Measurements from ENCODE around the gene WDR46.
"Not testable (repeated sequence)": the region's sequence is repeated elsewhere in the genome, so short reads cannot be mapped to it uniquely, and the experiment has no call there.

Gene WDR46

DNA sequence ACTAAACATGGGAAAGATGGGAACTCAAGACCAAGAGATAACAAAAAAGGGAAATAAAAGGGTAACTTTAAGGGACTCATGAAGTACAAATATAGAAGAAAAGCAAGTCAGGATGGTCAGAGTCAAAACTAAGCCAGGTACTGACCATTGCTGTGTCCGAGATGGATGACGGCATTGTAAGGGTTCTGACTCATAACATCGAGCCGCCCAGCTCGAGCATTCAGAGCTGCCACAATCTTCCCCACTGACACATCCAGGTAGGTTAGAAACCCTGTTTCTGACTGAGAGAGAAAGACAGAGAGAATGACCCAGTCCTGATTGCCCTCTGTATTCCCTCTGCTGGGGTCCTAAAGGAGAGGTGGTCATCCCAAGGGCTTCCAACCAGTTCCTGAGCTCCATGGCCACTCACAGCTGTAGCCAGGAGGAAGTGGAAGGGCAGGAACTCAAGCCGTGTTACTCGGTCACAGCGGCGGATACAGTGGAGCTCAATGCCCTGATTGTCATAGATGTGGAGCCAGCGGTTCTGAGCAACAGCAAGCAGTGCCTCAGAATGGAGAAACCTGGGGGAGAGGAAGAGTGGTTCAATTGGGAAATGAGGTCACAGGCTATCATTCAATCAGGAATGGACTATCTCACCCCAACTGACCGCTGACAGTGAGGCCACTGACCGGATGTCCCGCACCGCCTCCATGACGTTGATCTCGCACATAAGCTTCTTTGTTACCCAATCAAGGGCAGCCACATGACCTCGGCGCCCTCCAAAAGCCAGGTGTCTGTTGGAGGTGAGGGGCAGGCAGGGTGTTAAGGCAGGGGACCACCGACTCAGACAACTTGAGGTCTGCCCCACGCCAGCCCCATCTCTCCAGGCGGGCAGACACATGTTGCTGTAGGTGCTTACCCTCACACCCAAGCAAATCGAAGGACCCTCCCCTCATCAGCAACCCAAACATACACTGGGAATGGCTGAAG, 1.8 kb downstream of the WDR46 start:
- DNase-seq, result no peak

DNA sequence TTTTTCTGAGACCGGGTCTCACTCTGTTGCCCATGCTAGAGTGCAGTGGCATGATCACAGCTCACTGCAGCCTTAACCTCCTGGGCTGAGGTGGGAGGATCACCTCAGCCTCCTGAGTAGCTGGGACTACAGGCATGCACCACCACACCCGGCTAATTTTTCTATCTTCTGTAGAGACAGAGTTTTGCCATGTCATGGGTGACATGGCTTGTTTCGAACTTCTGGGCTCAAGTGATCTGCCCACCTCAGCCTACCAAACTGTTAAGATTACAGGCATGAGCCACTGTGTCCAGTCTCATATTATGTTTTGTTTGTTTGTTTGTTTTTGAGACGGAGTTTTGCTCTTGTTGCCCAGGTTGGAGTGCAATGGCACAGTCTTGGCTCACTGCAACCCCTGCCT, 3.8 kb downstream of the WDR46 start:
- DNase-seq, result not testable (repeated sequence)

DNA sequence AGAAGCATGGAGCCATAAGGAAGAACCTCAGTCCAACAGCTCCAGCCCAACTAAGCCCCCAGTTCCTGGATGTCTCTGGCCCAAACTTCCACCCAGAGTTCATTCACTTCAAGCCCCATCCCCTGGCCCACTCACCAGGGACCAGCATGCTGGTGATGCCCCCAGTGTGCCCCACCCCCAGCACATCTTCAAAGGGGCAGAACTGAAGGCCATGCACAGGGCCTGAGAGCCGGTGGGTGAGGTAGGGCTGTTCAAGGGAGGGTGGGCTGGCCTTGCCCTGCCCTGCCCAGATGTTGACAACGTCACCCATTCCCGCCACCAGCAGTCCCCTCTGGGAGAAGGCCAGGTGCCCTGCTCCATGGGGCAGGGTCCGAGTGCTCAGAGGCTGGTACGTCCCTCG, 8.5 kb downstream of the WDR46 start:
- no peak for DNase-seq

DNA sequence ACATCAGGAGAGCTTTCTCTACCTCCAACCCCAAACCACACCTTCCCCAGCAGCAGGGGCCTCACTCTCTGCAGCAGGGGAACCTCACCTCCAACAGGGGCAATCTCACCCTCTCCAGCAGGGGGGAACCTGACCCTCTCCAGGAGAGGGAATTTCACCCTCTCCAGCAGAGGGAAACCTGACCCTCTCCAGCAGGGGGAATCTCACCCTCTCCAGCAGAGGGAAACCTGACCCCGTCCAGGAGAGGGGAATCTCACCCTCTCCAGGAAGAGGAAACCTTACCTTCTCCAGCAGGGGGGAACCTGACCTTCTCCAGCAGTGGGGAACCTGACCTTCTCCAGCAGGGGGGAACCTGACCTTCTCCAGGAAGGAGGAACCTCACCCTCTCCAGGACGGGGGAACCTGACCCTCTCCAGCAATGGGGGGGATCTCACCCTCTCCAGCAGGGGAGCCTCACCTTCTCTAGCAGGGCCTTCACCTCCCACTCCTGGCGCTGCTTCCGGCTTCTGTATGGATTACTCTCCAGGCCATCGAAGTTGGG, 9.0 kb downstream of the WDR46 start:
- DNase-seq, result peak; percentile 83

GRCh38 chr6:33279257-33279695, 9.8 kb downstream of the WDR46 start:
- DNase-seq, result no peak

GRCh38 chr6:33278810-33279209, 10.2 kb downstream of the WDR46 start:
- DNase-seq, result no peak

DNA sequence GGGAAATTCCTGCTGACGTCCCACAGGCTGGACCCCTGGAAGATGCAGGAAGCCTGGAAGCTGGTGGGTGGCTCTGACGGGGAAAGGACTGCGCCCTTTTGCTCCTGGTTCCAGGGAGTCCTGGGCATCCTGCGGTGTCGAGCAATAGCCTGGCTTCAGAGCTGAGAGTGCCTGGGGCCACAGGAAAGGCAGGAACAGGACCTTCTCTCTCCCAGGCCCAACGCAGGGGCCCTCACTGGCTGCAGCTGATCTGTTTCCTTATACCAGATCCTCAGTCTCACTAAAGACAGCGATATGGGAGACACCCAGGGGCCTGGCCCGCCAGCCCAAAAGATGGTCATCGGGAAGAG, 10.7 kb downstream of the WDR46 start:
- no peak for DNase-seq

GRCh38 chr6:33277663-33278391, 11.2 kb downstream of the WDR46 start:
- DNase-seq, result peak; percentile 58

DNA sequence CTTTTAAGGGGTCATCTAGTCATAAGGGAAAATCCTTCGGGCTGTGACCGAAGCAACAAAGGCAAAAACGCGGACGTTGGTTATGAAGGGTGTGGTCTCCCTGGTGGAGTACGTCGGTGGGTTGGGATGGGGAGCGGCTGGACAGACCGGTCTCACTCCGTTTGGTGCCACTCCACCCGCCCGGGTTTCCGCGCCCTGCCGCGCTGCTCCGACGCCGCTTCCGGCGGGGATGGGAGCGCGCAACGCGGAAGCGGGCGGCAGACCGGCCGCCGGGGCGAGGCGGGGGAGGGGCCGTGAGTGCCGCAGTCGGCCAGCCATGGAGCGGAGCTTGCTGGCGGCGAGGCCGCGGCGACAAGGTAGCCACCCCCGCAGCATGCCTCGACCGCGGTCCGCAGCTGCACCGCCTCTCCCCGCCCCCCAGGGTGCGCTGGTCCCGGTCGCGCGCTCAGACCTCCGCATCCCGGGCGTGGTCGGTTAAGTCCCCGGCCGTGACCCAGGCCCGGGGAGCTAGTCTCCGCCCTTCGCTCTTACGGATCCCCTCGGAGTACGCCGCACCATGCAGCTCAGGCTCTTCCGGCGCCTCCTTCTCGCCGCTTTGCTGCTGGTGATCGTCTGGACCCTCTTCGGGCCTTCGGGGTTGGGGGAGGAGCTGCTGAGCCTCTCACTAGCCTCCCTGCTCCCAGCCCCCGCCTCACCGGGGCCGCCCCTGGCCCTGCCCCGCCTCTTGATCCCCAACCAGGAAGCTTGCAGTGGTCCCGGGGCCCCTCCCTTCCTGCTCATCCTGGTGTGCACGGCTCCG, 12.0 kb downstream of the WDR46 start, which contains the start of gene B3GALT4:
Gene B3GALT4, plus strand, starts transcription at position 260 of the 799 bp plus-strand sequence. Its CDS starts 297 bp downstream, at position 557.
- peak; percentile 93 for DNase-seq

DNA sequence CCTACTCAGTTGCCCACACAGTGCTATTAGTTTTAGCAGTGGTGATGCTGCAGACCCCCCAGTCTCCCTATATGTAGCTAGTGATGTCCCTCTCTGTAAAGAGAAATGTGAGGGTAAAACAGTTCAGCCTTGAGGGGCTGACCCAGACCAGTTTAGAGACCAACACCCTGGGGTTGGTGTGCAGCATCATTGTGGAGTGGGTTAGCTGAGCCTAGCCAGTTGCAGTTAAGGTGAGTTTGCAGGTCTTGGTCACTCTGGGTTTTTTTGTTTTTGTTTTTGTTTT, 12.5 kb downstream of the WDR46 start:
- DNase-seq, result no peak

DNA sequence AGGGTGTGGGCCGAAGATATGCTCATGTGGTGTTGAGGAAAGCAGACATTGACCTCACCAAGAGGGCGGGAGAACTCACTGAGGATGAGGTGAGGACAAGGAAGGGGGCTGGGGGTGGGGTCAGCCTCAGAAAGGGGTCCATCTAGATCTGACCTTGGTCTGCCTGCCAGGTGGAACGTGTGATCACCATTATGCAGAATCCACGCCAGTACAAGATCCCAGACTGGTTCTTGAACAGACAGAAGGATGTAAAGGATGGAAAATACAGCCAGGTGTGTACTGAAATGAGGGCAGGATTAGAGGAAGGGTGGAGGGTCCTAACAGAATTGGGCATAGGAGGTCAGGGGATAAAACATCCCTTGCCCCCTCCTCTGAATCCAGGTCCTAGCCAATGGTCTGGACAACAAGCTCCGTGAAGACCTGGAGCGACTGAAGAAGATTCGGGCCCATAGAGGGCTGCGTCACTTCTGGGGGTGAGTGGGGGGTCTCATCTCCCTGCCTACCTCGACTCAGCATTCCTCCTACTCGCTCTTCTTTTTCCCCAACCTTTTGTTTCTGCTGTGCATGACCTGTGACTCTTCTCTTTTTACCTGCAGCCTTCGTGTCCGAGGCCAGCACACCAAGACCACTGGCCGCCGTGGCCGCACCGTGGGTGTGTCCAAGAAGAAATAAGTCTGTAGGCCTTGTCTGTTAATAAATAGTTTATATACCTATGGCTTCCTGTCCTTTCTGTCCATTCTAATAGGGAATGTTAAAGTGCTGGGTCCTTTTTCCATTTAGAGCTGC, 13.1 kb downstream of the WDR46 start:
- DNase-seq, result not testable (repeated sequence)

DNA sequence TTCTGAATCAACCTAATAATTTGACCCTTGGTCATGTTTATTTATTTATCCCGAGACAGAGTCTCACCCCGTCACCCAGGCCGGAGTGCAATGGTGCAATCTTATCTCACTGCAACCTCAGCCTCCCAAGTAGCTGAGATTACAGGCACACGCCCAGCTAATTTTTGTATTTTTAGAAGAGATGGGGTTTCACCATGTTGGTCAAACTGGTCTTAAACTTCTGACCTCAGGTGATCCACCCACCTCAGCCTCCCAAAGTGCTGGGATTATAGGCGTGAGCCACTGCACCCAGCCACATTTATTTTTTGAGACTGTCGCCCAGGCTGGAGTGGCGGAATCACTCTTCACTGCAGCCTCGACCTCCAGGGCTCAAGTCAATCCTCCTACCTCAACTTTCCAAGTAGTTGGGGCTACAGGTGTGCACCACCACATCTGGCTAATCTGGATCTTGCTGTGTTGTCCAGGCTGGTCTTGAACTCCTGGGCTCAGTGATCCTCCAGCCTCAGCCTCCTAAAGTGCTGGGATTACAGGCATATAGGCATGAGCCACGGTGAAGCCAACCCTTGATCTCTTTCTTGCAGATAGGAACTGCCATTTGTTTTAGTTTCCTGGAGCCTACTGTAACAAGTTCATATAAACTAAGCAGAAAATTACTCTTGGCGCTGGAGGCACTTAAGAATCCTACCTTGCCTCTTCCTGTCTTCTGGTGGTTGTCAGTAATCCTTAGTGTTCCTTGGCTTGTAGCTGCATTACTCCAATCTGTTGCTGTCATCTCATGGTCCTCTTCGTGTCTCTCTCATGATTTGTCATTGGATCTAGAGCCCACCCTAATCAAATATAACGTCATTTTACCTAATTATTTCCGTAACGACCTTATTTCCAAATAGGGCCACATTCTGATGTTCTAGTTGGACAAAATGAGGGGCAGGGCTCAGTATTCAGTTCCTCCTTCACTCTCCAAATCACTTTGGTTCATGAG, 14.8 kb downstream of the WDR46 start:
- DNase-seq, result no peak

- peak; percentile 19 for DNase-seq
Measured at GRCh38 chr6:33273129-33273923, 15.7 kb downstream of the WDR46 start.

DNA sequence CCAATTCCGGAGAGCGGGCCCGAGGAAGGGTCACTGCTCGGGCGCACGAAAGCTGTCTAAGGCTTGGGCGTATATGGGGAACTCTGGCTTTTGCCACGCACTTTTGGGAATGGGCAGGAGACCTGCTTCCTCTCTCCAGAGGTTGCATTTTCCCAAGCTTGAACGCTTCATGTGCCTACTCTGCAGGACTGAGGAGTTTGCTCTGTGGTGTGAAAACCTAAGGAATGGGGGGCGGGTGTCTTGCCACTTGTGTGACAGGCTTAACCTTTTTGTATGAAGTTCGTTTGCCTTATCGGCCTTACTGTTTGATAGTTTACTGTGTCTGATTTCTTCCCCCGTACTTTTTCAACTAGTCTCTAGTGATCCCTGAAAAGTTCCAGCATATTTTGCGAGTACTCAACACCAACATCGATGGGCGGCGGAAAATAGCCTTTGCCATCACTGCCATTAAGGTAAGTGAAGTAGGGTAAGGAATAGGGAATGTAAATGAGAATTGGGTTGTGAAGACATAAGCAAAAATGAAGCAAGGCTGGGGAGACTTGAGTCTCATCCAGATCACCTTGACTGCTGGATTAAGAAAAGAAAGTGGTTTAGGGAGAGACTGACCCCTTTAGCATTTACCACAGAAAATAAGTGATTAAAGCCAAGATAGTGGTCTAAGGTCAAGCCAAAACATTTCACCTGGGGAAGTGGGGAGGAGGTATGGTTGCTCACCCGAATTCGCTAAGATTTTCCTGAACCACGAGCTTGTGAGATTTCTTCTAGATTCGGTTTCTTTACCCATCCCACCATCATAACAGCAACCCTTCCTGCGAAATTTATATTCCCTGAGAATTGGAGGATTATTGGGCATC, 16.5 kb downstream of the WDR46 start:
- DNase-seq, result no peak

DNA sequence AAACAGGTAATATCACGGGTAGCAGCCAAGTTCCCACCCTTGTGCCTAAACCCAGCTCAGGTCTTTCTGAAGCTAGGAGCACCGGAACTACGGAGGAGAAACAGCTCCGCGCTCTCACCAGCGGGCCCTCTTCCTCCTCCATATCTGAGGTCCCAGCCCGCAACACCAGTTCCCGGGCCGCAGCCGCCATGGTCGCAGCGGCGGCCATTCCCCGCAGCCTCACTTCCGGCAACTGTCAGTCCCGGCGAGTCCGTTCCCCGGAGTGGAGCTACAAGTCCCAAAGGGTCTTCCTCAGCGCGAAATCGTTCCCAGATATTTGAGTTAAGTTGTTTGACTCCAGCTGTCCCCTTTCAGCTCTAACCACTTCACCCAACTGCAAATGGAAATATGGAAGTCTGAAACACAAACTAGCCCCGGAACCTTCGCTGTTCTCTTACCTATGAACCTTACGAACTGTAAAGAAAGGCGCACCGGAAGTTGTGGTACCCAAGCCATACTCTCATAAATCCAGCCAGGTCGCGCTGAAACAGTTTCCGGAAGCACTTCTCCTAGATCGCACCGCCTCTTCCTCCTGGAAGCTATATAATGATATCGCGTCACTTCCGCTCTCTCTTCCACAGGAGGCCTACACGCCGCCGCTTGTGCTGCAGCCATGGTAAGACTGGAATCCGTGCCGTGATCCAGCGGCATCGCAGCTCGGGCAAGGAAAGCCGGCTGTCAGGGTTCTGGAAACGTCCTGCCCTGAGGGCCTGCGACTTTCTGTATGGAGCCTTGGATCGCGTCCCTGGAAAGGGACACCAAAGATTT, 17.4 kb downstream of the WDR46 start, which contains the start of the genes RPS18 and VPS52:
Gene RPS18, plus strand, starts transcription at position 608 of the 807 bp plus-strand sequence. Its CDS starts 45 bp downstream, at position 653.
Gene VPS52, minus strand, starts transcription at position 409 of the 807 bp plus-strand sequence. Its CDS starts 201 bp downstream, at position 208.
- peak; percentile 99 for DNase-seq

GRCh38 chr6:33271117-33271467, 17.9 kb downstream of the WDR46 start:
- DNase-seq, result peak; percentile 62

DNA sequence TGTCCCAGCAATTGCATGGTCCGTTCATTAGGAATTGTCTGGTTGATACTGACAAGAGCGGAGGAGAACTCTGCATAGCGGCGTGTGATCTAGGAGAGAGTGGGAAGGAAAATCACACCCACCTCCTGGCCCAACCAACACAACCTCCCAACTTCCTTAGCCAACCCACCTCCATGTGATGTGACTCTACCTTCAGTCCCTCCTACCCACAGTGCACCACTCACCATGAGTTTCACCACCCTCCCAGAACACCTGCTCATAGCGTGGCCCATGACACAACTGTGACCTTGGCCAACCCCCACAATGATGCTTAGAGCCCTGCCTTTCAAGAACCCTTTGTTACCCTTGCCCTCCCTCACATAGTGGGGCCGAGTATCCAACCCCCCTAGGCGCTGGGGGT, 25.0 kb downstream of the WDR46 start:
- DNase-seq, result no peak

DNA sequence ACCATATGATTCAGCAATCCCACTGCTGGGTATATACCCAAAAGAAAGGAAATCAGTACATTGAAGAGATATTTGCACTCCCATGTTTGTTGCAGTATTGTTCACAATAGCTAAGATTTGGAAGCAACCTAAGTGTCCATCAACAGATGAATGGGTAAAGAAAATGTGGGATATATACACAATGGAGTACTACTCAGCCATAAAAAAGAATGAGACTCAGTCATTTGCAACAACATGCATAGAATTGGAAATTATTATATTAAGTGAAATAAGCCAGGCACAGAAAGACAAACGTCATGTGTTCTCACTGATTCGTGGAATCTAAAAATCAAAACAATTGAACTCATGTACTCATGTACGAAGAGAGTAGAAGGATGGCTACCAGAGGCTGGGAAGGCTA, 26.5 kb downstream of the WDR46 start:
- DNase-seq, result not testable (repeated sequence)

All from hematopoietic multipotent progenitor cell treated with erythropoietin and hydrocortisone succinate and interleukin-3 and kit ligand, for 4 days (in vitro differentiated cells).